HK-2 (cell line): Measurements from ENCODE around the gene ZDHHC8.

Source experiments
- DNase-seq: peaks from one replicate; pipeline ENCODE4 v3.0.0-alpha.2; 2018; ENCODE audit not compliant: unreplicated experiment

Gene ZDHHC8

GRCh38 chr22:20113551-20114310 is 17.9 kb upstream of the ZDHHC8 start:
- no peak for DNase-seq

- no peak for DNase-seq
Observed at GRCh38 chr22:20114506-20115475, 16.8 kb upstream of the ZDHHC8 start.

GRCh38 chr22:20115691-20116375 is 15.8 kb upstream of the ZDHHC8 start, which contains the start of gene RANBP1:
Gene RANBP1 (plus strand): TSS chr22:20116104. CDS start chr22:20116185, 81 bp downstream.
- DNase-seq: no peak

GRCh38 chr22:20116376-20116950 is 15.1 kb upstream of the ZDHHC8 start:
- no peak for DNase-seq

GRCh38 chr22:20116951-20117632 is 14.5 kb upstream of the ZDHHC8 start, which contains the start of gene TRMT2A:
Gene TRMT2A (minus strand): TSS chr22:20117226. CDS start chr22:20116906, 320 bp downstream.
- DNase-seq: peak; percentile 96

GRCh38 chr22:20117633-20118299 is 13.8 kb upstream of the ZDHHC8 start:
- DNase-seq: no peak

- no peak for DNase-seq
Observed at GRCh38 chr22:20118300-20119020, 13.1 kb upstream of the ZDHHC8 start.

- no peak for DNase-seq
Observed at GRCh38 chr22:20121856-20122415, 9.7 kb upstream of the ZDHHC8 start.

- no peak for DNase-seq
Observed at GRCh38 chr22:20123366-20124082, 8.1 kb upstream of the ZDHHC8 start.

- no peak for DNase-seq
Observed at GRCh38 chr22:20124083-20124787, 7.4 kb upstream of the ZDHHC8 start.

GRCh38 chr22:20125201-20126174 is 6.1 kb upstream of the ZDHHC8 start:
- no peak for DNase-seq

GRCh38 chr22:20126284-20127029 is 5.1 kb upstream of the ZDHHC8 start:
- DNase-seq: no peak

GRCh38 chr22:20127318-20127868 is 4.2 kb upstream of the ZDHHC8 start:
- DNase-seq: no peak

- no peak for DNase-seq
Observed at GRCh38 chr22:20127869-20128618, 3.6 kb upstream of the ZDHHC8 start.

- DNase-seq: no peak
Observed at GRCh38 chr22:20128619-20128901, 3.0 kb upstream of the ZDHHC8 start.
